Fibroblast of skin of right biceps (primary cell): ENCODE data around the gene ASS1.
A peak's percentile ranks its signal among the peaks of the same experiment; 100 is the strongest.

ENCODE experiments used
- DNase-seq: peaks from one replicate; pipeline ENCODE4 v3.0.0-alpha.2; 2013

ASS1 gene

GRCh38 chr9:130458027-130458803 lies 13.5 kb downstream of the ASS1 start:
- no peak for DNase-seq

DNA sequence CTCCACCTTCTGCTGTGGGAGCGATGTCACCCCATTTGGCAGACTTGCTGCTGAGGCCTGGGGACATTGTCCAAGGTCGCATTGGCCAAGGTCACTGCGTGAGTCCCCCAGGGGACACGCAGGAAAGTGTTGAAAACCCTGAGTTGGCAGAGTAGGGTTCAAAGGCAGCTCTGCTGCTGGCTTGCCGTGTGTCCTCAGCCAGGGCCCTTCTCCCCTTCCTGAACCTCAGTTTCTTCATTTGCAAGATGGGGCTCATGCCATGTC lies 14.0 kb downstream of the ASS1 start:
- no peak for DNase-seq

GRCh38 chr9:130459151-130459550 lies 14.4 kb downstream of the ASS1 start:
- DNase-seq, result no peak

- no peak for DNase-seq
Measured at GRCh38 chr9:130459941-130460669, 15.3 kb downstream of the ASS1 start.

- peak; percentile 44 for DNase-seq
Measured at GRCh38 chr9:130461218-130461630, 16.5 kb downstream of the ASS1 start.

- DNase-seq, result no peak
Measured at GRCh38 chr9:130461731-130462130, 17.0 kb downstream of the ASS1 start.

DNA sequence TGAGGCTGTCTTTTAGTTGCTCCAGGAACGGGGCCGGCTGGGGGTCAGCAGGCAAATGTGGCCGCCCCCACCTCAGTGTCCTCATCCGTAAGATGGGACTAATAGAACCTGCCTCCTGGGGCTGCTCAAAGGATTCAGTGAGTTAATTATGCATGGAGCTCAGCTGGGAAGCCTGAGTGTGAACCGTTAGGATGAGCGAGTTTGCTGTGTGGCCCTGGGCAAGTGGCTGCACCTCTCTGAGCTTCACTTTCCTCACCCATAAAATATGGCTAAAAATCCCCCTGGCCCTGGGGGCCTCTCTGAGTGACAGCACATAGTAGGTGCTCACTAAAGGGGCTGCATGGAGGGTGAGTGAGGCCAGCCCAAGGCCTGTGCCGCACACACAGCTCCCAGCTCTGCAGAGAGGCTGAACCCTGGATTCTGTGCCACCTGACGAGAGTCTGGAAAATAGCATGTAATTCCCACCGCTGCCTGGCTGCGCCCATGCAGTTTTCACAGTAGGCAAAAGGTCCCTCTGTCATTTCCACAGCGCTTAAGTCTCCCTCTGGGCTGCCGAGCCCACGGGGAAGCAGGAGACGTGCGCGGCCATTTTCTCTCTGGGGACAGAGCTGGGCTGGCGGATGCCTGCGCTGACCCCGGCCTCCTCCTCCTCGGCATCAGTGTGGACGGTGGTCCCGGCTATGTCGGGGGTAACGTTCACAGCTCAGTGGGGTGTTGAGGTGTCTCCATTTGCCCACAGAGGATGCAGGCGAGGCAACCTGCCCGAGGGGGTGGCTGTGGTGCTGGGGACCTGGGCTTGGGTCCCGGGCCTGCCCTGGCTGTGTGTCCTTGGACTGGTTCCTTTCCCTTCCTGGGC lies 18.2 kb downstream of the ASS1 start:
- no peak for DNase-seq

DNA sequence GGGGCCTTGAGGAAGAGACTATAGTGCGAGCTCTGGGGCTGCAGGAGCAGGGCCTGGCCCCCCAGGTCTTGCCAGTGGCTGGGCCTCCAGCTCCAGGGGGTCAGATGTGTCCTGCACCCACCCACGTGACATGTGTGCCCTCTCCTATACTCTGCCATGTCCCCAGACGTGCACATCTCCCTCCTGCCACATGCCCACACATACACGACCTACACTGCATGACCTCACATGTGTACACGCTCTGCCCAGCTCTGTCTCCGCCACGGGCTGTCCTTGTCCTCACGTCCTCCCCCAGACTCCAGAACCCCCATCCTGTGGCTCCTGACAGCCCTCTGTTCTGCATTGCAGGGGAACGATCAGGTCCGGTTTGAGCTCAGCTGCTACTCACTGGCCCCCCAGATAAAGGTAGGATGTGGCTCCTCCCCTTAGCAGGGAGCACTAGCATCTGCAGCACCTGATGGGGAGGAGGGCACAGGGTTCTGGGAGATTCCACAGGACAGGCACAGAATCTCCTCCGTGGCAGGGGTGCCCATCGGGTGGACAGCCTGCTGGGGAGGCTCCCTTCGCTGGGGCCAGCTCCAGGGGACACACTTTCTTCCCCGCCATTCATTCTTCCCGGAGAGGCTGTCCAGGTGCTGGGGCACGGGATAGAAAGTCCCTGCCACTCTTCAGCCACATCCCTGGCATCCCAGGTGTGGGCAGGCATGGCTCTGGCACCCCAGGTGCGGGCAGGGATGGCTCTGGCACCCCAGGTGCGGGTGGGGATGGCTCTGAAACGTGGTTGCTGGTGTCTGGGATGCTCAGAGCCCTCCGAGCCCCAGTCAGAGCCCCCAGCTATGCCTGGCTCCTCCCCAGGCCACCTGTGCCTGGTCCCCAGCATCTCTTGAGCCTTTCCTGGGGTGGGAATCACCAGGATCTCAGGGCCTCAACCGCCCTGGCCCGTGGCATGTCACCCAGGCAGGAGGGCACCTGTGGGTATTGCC lies 19.3 kb downstream of the ASS1 start:
- DNase-seq, result no peak

GRCh38 chr9:130465383-130466096 lies 20.8 kb downstream of the ASS1 start:
- no peak for DNase-seq

DNA sequence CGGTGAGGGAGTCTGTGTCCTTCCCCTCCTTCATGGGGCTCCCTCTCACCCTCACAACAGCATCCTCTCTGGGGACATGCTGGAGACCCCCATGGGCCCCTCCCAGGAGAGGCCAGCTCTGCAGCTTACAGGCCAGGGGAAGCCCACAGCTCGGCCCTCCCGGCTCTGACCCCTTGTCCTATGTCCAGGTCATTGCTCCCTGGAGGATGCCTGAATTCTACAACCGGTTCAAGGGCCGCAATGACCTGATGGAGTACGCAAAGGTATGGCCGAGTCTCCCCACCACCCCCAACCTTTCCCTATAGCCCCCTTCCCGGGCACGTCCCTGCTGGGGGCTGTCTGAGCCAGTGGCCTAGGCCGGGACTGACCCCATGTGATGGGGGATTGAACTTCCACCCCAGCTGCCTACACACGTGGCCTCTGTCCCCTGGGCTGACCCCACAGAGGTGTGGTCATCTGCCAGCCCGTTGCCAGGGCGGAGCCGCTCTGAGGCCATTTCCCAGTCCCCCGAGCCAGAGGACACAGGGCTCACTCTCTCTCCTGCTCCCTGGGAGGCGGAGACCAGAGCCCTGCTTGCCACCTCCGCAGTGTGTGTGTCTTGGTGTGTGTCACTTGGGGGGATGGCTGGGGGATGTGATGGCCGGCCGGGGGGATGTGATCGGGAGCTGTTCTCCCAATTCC lies 21.9 kb downstream of the ASS1 start:
- no peak for DNase-seq

DNA sequence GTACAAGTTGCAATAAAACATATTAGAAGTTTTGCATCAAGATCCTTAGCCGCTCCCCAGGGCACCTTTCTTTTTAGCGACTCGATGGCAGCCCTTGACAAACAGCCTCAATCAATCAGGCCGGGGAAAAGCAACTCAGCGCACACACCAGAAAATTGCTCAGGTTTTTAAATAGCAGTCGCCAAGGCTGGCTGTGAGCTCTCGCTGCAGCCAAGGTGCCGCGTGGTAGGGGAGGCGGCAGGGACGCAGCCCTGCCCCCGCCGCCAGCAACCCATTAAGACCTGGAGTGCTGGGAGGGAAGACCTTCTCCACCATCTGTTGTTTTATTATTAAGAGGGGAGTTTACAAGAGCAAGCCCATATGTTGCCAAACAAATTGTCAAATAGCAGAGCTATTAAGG lies 22.6 kb downstream of the ASS1 start:
- DNase-seq, result no peak

GRCh38 chr9:130468566-130468965 lies 23.8 kb downstream of the ASS1 start:
- no peak for DNase-seq

- no peak for DNase-seq
Measured at GRCh38 chr9:130470269-130470668, 25.5 kb downstream of the ASS1 start.

DNA sequence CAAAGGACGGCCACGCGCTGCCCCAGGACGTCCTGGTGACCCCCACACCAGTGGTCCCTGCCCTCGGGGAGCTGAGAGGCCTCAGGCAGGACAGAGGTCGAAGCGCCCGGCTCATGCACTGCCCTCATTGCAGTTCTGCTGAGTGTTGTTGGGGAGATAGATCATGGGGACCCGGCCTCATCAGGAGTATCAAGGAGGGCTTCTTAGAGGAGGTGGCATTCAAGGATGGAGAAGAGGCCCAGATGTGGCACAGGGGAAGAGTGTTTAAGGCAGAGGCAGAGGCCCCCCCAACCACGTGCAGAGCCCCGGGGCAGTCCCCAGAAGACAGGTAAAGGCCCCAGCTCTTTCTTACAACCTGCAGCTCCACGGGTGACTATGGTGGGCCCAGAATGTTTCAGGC lies 26.2 kb downstream of the ASS1 start:
- DNase-seq, result no peak

DNA sequence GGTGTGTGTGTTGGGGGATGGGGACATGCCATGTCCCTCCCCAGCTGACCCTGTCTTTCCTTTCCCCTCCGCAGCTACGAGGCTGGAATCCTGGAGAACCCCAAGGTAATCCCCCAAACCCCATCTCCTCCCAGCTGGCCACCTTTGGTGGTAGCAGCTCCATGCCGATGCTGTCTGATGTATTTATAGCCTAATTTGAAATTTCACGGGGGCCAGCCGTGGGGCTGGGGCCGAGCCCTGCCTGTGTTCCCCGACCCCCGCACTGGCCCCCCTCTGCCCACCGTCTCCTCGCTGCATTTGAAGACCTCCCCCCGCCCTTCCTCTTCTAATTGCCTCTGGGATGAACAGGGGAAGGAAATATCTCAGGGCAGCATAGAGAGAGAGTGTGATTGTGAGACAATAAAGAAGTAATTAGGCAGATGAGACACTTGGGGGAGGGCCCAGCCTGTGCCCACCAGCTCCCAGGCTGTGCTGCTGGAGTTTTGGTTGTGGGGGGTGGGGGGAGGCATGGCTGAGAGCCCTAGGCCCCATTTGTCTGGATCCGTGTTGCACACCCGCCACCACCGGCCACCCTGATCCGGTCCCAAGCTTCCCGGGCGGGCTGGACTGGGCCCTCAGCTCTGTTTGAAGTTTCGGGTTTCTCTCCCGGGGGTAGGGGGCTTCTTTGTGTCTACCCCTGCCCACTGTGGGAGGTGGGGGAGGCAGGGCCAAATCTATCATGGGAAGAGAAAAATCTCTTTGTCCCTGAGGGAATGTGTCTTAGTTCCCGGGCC lies 26.8 kb downstream of the ASS1 start:
- no peak for DNase-seq

GRCh38 chr9:130472184-130472705 lies 27.5 kb downstream of the ASS1 start:
- no peak for DNase-seq

GRCh38 chr9:130473009-130473408 lies 28.2 kb downstream of the ASS1 start:
- no peak for DNase-seq

- no peak for DNase-seq
Measured at GRCh38 chr9:130473566-130473965, 28.8 kb downstream of the ASS1 start.

DNA sequence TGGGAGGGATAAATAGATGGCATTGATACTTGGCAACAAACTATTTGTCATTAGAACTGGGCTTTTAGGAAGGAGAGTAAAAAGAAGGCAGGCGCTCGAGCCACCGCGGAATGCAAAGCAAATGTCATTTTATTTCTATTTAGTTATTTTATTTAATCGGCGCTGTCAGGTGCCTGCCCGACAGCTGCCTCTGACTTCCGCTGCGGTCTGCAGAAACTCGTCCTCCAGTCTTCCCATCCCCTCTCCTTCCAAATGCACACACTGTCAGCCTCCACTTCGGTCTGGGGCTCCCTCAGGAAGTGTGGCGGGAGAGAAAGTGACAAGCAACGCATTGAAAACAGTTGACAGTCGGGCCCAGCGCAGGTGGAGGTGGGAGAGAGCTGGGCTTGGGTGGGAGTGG lies 29.3 kb downstream of the ASS1 start:
- DNase-seq, result no peak

GRCh38 chr9:130476151-130476730 lies 31.5 kb downstream of the ASS1 start:
- no peak for DNase-seq
